NB4 (cell line): ENCODE measurements around the gene RBPJL.

Experiments used
- DNase-seq: peaks from one replicate; pipeline ENCODE4 v3.0.0; 2010; ENCODE audit warnings: low read depth
- H3K4me3 ChIP-seq: one replicate; pipeline ENCODE4 v1.5.1; 2011; ENCODE audit warnings: mild to moderate bottlenecking, low read depth, low read length, moderate library complexity
- MYC ChIP-seq: IDR thresholded peaks from 2 replicates; pipeline ENCODE4 v1.6.1; 2011; ENCODE audit warnings: low read depth, low read length
- POLR2A ChIP-seq: IDR thresholded peaks from 2 replicates; pipeline ENCODE4 v1.6.1; 2011; ENCODE audit warnings: mild to moderate bottlenecking; ENCODE audit not compliant: insufficient read length; ENCODE audit errors: extremely low read depth
- TF ChIP-seq, protein P1 (sequence below): IDR thresholded peaks from 2 replicates; pipeline ENCODE4 v1.6.1; 2011; ENCODE audit warnings: low read depth, low read length
- TF ChIP-seq, protein P2 (sequence below): IDR thresholded peaks from one replicate; pipeline ENCODE4 v1.5.1; 2012; ENCODE audit warnings: low read depth, low read length

The RBPJL gene

DNA sequence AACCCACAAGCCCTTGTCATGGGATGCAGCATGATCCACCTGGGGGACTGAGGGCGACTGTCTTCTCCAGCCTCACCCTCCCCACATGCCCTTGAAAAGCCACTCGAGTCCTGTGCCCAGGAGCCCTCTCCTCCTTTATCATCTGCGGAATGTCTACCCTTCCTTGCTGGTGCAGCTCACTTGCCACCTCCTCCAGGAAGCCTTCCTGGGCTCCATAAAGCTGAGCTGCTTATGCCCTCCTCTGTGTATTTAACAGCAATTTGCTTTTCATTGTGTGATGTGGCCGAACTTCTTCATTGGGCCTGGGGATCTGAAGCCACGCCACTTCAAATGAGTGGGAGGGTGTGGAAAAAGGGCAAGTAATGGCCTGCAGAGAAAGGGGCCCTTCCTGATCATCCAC is 17.8 kb upstream of the RBPJL start:
- H3K4me3 ChIP-seq: no peak overlapping the region
- DNase-seq: no peak
- TF ChIP-seq, protein P1, sequence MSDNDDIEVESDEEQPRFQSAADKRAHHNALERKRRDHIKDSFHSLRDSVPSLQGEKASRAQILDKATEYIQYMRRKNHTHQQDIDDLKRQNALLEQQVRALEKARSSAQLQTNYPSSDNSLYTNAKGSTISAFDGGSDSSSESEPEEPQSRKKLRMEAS: no peak
- TF ChIP-seq MYC (no peak), POLR2A (no peak)
- TF ChIP-seq, protein P2, sequence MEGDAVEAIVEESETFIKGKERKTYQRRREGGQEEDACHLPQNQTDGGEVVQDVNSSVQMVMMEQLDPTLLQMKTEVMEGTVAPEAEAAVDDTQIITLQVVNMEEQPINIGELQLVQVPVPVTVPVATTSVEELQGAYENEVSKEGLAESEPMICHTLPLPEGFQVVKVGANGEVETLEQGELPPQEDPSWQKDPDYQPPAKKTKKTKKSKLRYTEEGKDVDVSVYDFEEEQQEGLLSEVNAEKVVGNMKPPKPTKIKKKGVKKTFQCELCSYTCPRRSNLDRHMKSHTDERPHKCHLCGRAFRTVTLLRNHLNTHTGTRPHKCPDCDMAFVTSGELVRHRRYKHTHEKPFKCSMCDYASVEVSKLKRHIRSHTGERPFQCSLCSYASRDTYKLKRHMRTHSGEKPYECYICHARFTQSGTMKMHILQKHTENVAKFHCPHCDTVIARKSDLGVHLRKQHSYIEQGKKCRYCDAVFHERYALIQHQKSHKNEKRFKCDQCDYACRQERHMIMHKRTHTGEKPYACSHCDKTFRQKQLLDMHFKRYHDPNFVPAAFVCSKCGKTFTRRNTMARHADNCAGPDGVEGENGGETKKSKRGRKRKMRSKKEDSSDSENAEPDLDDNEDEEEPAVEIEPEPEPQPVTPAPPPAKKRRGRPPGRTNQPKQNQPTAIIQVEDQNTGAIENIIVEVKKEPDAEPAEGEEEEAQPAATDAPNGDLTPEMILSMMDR: no peak

DNA sequence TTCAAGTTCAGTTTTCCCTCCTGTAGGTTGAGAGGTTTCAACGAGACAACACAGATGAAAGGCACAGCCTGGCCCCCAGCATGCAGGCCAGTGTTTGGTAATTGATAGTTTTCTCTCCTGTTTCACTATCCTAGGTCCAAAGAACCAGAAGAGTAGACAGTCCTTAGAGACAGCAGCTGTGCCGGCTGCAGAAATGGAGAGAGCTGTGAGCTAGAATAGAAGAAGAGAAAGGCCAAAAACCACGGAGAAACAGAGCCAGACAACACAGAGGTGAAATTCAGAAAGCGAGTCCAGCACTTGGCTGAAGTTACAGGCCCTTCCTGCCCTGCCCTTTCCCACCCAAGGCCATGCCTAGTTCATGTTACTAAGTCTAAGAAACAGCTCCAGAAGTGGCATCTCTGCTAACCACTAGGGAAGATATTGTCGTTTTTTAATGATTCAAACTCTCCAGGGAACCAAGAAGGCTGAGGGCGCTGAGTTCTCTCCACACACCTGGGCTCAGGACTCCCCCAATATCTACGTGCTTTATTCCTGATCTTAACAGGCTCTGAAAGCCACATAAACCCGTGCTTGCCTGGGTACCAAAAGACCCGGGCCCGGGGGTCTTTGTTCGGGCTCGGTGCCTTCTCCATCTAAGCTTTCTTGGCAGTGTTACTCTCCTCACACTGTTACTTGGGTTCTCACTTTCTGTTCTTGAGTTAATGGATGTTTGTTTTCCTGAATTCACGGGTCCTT is 16.5 kb upstream of the RBPJL start:
- no peak for DNase-seq
- TF ChIP-seq MYC: no peak
- TF ChIP-seq, protein P1: no peak
- TF ChIP-seq, protein P2: no peak
- no peak for TF ChIP-seq POLR2A
- H3K4me3 ChIP-seq: no peak overlapping the region

DNA sequence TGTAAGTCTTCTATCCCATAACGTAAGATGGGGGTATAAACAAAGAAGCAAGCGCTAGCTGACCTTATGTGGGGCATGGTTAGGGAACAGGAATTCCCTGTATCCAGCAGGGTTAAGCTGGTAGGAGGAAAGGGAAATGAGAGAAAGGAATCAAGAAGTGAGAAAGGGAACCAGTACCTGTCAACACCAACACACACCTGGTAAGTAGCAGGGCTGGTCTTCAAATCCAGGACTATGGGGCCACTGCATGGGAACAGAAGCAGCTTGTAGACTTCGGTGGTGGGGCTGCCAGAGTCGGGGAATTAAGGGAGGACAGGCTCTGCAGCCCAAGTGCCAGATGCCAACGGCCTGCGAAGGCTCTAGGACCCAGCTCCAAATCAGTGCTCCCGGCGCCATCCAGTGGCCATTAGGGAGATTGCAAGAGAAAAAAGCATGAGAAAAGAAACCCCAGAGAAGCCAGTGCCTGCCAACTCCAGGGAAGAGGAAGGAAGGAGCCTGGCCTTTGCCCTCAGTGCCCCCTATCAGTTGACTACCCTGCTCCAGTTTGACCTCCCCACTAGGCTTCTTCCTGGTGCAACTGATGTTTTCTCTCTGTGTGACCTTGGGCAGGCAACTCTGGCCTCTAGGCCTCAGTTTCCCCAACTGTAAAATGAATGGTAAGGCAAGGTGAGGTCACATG is 15.8 kb upstream of the RBPJL start:
- peak; percentile 87 for DNase-seq
- H3K4me3 ChIP-seq: no peak overlapping the region
- no peak for TF ChIP-seq MYC
- TF ChIP-seq, protein P2: peak; percentile 90

DNA sequence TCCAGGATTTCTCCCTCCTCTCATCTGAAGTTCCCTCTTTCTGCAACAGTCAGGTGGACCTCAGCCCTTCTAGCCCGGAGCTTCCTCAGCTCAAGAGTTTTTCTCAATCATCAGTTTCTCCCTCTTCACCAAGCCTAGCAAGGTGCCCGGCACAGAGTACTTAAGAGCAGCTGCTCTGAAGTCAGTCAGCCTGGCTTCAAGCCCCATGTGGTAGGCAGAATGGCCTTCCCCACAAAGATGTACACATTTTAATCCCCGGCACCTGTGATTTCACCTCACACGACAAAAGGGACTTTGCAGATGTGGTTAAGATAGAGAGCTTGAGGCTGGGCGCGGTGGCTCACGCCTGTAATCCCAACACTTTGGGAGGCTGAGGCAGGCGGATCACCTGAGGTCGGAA is 15.1 kb upstream of the RBPJL start:
- TF ChIP-seq, protein P1: no peak
- TF ChIP-seq MYC: no peak
- no peak for TF ChIP-seq POLR2A
- TF ChIP-seq, protein P2: no peak
- H3K4me3 ChIP-seq: no peak overlapping the region
- DNase-seq: no peak

DNA sequence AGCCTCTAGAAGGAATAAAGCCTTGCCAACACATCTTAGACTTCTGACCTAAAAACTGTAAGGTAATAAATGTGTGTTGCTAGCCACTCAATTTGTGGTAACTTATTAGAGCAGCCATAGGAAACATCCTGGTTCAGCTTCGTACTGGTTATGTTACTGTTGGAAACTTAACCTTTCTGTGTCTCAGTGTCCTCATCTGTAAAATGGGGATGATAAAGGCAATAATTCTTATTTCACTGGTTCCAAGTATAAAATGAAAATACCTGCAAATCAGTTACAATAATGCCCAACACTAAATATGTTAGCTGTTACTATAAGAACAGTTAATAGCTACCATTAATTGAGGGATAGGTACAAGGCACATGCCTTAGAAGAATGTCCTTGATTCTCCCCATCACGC is 14.3 kb upstream of the RBPJL start:
- H3K4me3 ChIP-seq: no peak overlapping the region
- TF ChIP-seq, protein P2: no peak
- TF ChIP-seq MYC (no peak), POLR2A (no peak)
- TF ChIP-seq, protein P1: no peak
- DNase-seq: no peak
